ENCODE data around the gene AANAT.

The AANAT gene

GRCh38 chr17:76466775-76467130, 650 bp upstream of the AANAT start:
- Histone ChIP-seq H3K27me3 (ENCODE audit: control insufficient read depth, insufficient read depth, low read length) (no peaks in the 10 kb centered on the region), H3K79me2 (no peaks in the 10 kb centered on the region), H3K4me3 (ENCODE audit: low read depth, low read length) (no peak overlapping the region), H3K9ac (no peak overlapping the region), H3K36me3 (ENCODE audit: control insufficient read depth, insufficient read depth, low read length) (no peaks in the 10 kb centered on the region), H2AFZ (no peak overlapping the region), H3K4me1 (no peaks in the 10 kb centered on the region), H3K9me3 (ENCODE audit: control insufficient read depth, low read length) (no peaks in the 10 kb centered on the region), H3K27ac (no peak overlapping the region), H3K4me2 (ENCODE audit: low read length) (no peak overlapping the region)
- TF ChIP-seq CTCF (IDR thresholded peaks at IDR 0.05), result no peak

DNA sequence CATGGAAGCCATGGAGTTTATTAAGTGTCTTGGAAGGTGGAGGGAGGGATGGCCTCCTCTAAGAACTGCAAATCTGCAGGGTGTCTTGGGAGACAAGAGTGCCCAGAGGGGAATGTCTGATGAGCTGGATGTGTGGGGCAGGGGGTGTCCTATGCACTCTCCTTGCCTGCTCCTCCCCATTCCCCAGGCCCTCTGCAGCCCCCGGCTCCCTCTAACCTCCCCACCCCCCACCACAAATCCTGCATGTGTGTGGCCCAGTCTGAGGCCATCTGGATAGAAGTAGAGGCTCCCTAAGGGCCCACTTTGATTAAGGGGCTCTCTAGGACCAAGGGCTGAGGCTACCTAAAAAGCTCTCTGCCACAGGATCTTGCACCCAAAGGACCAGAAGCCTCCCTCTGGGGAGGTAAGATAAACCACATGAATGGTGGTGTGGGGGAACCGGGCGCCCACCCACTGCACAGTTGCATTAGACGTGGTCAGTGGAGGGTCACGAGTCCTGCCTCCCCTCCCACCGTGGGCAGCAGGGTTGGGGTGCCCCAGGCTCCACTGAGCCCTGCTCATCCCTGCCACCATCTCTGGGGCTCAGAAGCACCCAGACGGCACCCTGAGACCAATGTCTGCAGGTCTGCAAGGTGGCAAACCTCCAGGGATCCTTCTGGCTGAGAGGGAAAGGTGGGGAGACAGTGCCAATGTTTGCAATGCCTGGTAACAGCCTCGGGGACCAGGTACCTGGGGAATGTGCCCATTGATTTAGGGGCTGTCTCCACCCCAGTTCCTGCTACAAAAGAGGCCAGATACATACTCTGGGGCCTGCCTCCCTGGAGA, 618 bp downstream of the AANAT start:
- Histone ChIP-seq H3K9me3 (ENCODE audit: control insufficient read depth, low read length) (no peaks in the 10 kb centered on the region), H3K27me3 (ENCODE audit: control insufficient read depth, insufficient read depth, low read length) (no peaks in the 10 kb centered on the region), H3K4me2 (ENCODE audit: low read length) (no peak overlapping the region), H3K4me3 (ENCODE audit: low read depth, low read length) (no peak overlapping the region), H3K9ac (no peak overlapping the region), H3K36me3 (ENCODE audit: control insufficient read depth, insufficient read depth, low read length) (no peaks in the 10 kb centered on the region), H2AFZ (no peak overlapping the region), H3K4me1 (no peaks in the 10 kb centered on the region), H3K27ac (no peak overlapping the region), H3K79me2 (no peaks in the 10 kb centered on the region)
- TF ChIP-seq CTCF (IDR thresholded peaks at IDR 0.05), result no peak

- H3K36me3 ChIP-seq (ENCODE audit: control insufficient read depth, insufficient read depth, low read length), result no peaks in the 10 kb centered on the region
- TF ChIP-seq CTCF (IDR thresholded peaks at IDR 0.05), result no peak
- no peak overlapping the region for H3K9ac ChIP-seq
- H3K4me2 ChIP-seq (ENCODE audit: low read length), result no peak overlapping the region
- no peak overlapping the region for H3K27ac ChIP-seq
- no peak overlapping the region for H2AFZ ChIP-seq
- no peaks in the 10 kb centered on the region for H3K79me2 ChIP-seq
- no peaks in the 10 kb centered on the region for H3K4me1 ChIP-seq
- no peaks in the 10 kb centered on the region for H3K9me3 ChIP-seq (ENCODE audit: control insufficient read depth, low read length)
- H3K27me3 ChIP-seq (ENCODE audit: control insufficient read depth, insufficient read depth, low read length), result no peaks in the 10 kb centered on the region
- no peak overlapping the region for H3K4me3 ChIP-seq (ENCODE audit: low read depth, low read length)
Measured at GRCh38 chr17:76468634-76469010, 1.2 kb downstream of the AANAT start.

GRCh38 chr17:76469076-76469990, 1.9 kb downstream of the AANAT start:
- Histone ChIP-seq H3K79me2 (no peaks in the 10 kb centered on the region), H2AFZ (no peak overlapping the region), H3K36me3 (ENCODE audit: control insufficient read depth, insufficient read depth, low read length) (no peaks in the 10 kb centered on the region), H3K27me3 (ENCODE audit: control insufficient read depth, insufficient read depth, low read length) (no peaks in the 10 kb centered on the region), H3K9me3 (ENCODE audit: control insufficient read depth, low read length) (no peaks in the 10 kb centered on the region), H3K4me2 (ENCODE audit: low read length) (no peak overlapping the region), H3K4me3 (ENCODE audit: low read depth, low read length) (no peak overlapping the region), H3K4me1 (no peaks in the 10 kb centered on the region), H3K9ac (no peak overlapping the region), H3K27ac (no peak overlapping the region)
- TF ChIP-seq CTCF (IDR thresholded peaks at IDR 0.05), result no peak

Data from parathyroid adenoma (tissue), 2 donors.